ENCODE results near the gene UGT1A6. TPM values are rescaled to one million over a fixed set of nuclear protein-coding genes. Genes with fewer than 3 reads are reported as not detected.

Gene UGT1A6
- total RNA-seq, 1 experiment from 2014 or later, result 549 TPM

DNA sequence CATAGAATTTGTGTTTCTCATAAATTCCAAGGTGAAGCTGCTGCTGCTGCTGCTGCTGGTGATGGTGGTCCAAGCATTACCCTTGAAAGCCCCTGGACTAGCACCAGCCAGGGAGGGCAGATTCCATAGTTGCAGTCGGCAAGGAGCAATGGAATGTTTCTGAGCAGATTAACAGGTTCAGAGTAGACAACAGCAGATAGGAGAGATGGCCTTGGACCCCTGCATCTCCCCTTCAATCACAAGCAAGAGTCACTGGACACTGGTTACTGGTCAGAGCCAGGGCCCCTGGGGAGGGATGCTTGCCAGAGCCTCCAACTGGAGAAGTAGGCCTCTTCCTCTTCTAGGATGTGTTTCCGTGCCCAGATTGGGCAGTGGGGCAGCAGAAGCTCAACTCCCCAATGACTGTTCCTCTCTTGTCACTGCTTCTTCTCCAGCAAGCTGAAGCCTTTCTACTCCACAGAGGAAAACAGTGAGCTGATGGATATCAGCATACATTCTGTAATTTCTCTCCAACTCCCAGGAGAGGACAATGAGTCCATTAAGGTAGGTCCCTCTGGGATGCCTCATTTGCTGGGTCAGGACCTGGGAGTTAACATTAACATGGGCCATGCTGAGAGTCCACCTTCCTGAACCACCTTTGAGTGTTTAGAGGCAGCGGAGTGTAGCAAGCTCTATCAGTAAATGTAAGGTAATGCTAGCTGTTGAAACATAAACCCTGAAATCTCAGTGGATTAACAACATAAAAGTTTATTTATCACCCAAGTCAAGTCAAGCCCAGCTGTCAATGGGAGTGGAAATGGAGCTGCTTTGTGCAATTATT is 120.8 kb downstream of the UGT1A6 start:
- H3K79me2 ChIP-seq (ENCODE audit: low read depth), result no peaks in the 10 kb centered on the region
- no peak overlapping the region for H3K27ac ChIP-seq
- ChIA-PET POLR2A (ENCODE audit: unreplicated experiment) (interaction anchor here (0.7 kb wide), 1 partner anchor 389 kb away, joined by 4 read pairs; no protein-coding TSS in a partner anchor), CTCF (interaction anchor here (1.6 kb wide), 1 partner anchor 20 kb away, joined by 5 read pairs; no protein-coding TSS in a partner anchor)
- no peak for DNase-seq
- no peak overlapping the region for H3K4me2 ChIP-seq
- H4K20me1 ChIP-seq (ENCODE audit: insufficient read depth), result no peaks in the 10 kb centered on the region
- H3K4me3 ChIP-seq, result no peak overlapping the region
- no peaks in the 10 kb centered on the region for H3K27me3 ChIP-seq (ENCODE audit: insufficient read depth, low read depth)
- H3K9me3 ChIP-seq (ENCODE audit: insufficient read depth, low read depth), result no peaks in the 10 kb centered on the region
- intact Hi-C loops (cut with micrococcal nuclease; ENCODE audit: unreplicated experiment), result no loop called here
- BruUV-seq (replicated peaks), result no TSS peak
- H3F3A ChIP-seq (ENCODE audit: insufficient read depth, low read depth), result no peaks in the 10 kb centered on the region
- H2AFZ ChIP-seq, result no peak overlapping the region
- H3K36me3 ChIP-seq (ENCODE audit: low read depth), result no peaks in the 10 kb centered on the region
- H3K9me2 ChIP-seq (ENCODE audit: insufficient read depth), result no peaks in the 10 kb centered on the region
- TF ChIP-seq EZH2 (IDR thresholded peaks at IDR 0.05; ENCODE audit: low read depth), result no peak
- TF ChIP-seq, protein P1, sequence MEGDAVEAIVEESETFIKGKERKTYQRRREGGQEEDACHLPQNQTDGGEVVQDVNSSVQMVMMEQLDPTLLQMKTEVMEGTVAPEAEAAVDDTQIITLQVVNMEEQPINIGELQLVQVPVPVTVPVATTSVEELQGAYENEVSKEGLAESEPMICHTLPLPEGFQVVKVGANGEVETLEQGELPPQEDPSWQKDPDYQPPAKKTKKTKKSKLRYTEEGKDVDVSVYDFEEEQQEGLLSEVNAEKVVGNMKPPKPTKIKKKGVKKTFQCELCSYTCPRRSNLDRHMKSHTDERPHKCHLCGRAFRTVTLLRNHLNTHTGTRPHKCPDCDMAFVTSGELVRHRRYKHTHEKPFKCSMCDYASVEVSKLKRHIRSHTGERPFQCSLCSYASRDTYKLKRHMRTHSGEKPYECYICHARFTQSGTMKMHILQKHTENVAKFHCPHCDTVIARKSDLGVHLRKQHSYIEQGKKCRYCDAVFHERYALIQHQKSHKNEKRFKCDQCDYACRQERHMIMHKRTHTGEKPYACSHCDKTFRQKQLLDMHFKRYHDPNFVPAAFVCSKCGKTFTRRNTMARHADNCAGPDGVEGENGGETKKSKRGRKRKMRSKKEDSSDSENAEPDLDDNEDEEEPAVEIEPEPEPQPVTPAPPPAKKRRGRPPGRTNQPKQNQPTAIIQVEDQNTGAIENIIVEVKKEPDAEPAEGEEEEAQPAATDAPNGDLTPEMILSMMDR (conservative IDR thresholded peaks at IDR 0.05), result no peak
- no peaks in the 10 kb centered on the region for H3K4me1 ChIP-seq (replicated peaks; ENCODE audit: insufficient read depth)

DNA sequence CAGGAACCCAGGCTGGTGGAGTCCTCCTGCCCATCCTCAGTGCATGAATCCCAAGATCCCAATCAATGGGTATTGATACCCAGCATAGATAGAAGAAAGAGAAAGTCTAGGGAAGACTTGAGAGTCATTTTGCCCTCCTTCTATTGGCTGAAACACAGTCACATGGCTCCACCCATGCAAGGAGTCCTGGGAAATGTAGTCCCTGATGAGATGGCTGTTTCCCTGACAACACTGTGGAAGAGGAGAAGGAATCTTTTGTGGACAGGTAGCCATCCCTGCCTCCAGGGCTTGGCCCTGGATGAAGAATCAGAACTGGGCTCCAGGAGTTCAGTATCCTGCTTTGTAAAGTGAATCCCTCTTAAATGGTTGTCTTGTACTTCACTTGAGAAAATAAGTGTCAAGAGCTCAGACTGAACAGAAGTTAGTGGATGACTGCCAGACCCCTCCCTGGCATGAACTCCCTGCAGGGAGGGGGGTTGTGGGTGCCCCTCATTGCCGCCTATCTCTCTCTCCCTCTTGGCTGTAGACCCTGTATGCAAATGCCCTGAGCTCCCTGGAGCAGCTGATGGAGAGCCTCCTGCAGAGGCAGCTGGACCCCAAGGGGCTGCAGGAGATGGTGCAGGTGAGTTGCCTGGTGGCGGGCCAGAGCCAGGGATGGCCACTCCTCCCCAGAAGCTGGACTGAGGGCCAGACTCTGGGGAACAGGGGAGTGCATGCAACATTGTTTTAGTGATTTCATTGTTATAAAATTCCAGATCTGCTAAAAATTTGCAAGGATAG is 121.6 kb downstream of the UGT1A6 start:
- H3K9me2 ChIP-seq (ENCODE audit: insufficient read depth), result no peaks in the 10 kb centered on the region
- DNase-seq, result no peak
- H3K27me3 ChIP-seq (ENCODE audit: insufficient read depth, low read depth), result no peaks in the 10 kb centered on the region
- no peaks in the 10 kb centered on the region for H3K4me1 ChIP-seq (replicated peaks; ENCODE audit: insufficient read depth)
- H3K9me3 ChIP-seq (ENCODE audit: insufficient read depth, low read depth), result no peaks in the 10 kb centered on the region
- no peak overlapping the region for H3K4me3 ChIP-seq
- POLR2A ChIA-PET (ENCODE audit: unreplicated experiment), result interaction anchor here (0.7 kb wide), 1 partner anchor 390 kb away, joined by 4 read pairs; no protein-coding TSS in a partner anchor
- no peak overlapping the region for H3K4me2 ChIP-seq
- H4K20me1 ChIP-seq (ENCODE audit: insufficient read depth), result no peaks in the 10 kb centered on the region
- H3K27ac ChIP-seq, result no peak overlapping the region
- no peak overlapping the region for H2AFZ ChIP-seq
- intact Hi-C loops (cut with micrococcal nuclease; ENCODE audit: unreplicated experiment), result no loop called here
- TF ChIP-seq EZH2 (IDR thresholded peaks at IDR 0.05; ENCODE audit: low read depth), result no peak
- TF ChIP-seq, protein P1 (conservative IDR thresholded peaks at IDR 0.05), result no peak
- no peaks in the 10 kb centered on the region for H3F3A ChIP-seq (ENCODE audit: insufficient read depth, low read depth)
- CTCF ChIA-PET, result interaction anchor here (1.6 kb wide), 1 partner anchor 19 kb away, joined by 5 read pairs; no protein-coding TSS in a partner anchor
- no peaks in the 10 kb centered on the region for H3K79me2 ChIP-seq (ENCODE audit: low read depth)
- BruUV-seq (replicated peaks), result no TSS peak
- no peaks in the 10 kb centered on the region for H3K36me3 ChIP-seq (ENCODE audit: low read depth)

DNA sequence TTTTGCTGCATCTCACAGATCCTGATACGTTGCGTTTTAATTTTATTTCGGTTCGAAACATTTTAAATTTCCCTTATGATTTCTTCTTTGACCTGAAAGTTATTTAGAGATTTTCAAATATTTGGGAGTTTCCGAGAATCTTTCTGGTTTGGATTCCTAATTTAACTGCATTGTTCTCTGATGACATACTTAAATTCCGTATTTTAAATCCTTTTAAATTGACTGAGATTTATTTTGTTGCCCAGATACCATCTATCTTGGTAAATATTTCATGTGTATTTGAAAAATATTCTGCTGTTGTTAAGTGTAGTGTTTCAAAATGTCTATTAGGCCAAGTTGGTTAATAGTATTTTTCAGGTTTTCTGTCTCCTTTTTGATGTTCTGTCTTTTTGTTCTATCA is 123.2 kb downstream of the UGT1A6 start:
- Histone ChIP-seq H3K4me1 (replicated peaks; ENCODE audit: insufficient read depth) (no peaks in the 10 kb centered on the region), H3K4me2 (no peak overlapping the region), H4K20me1 (ENCODE audit: insufficient read depth) (no peaks in the 10 kb centered on the region), H3K36me3 (ENCODE audit: low read depth) (no peaks in the 10 kb centered on the region), H3K27me3 (ENCODE audit: insufficient read depth, low read depth) (no peaks in the 10 kb centered on the region), H3K79me2 (ENCODE audit: low read depth) (no peaks in the 10 kb centered on the region), H3K27ac (no peak overlapping the region), H2AFZ (no peak overlapping the region), H3K4me3 (no peak overlapping the region), H3K9me2 (ENCODE audit: insufficient read depth) (no peaks in the 10 kb centered on the region), H3F3A (ENCODE audit: insufficient read depth, low read depth) (no peaks in the 10 kb centered on the region), H3K9me3 (ENCODE audit: insufficient read depth, low read depth) (no peaks in the 10 kb centered on the region)
- ChIA-PET POLR2A (ENCODE audit: unreplicated experiment) (no interaction called here), CTCF (no interaction called here)
- intact Hi-C loops (cut with micrococcal nuclease; ENCODE audit: unreplicated experiment), result no loop called here
- BruUV-seq (replicated peaks), result no TSS peak
- no peak for DNase-seq
- TF ChIP-seq, protein P1 (conservative IDR thresholded peaks at IDR 0.05), result no peak
- TF ChIP-seq EZH2 (IDR thresholded peaks at IDR 0.05; ENCODE audit: low read depth), result no peak
